Stimulated activated CD4-positive, alpha-beta T cell treated with anti-CD3 and anti-CD28 coated beads, Interleukin-1b, Interleukin-23, amount 100 ng/mL, for 24 hours (primary cell): Measurements from ENCODE around the gene SLC2A9.
"Not testable (repeated sequence)": the region's sequence is repeated elsewhere in the genome, so short reads cannot be mapped to it uniquely, and the experiment has no call there.

Experiments used
- DNase-seq, 4 experiments: peaks; one replicate each; pipeline ENCODE4 v3.0.0-alpha.2; 2020; ENCODE audit warnings: low read depth in 4 of 4, low spot score in 1 of 4

The SLC2A9 gene

GRCh38 chr4:9833421-9833820 lies 187.9 kb downstream of the SLC2A9 start:
- DNase-seq, result no peak

GRCh38 chr4:9832640-9833039 lies 188.7 kb downstream of the SLC2A9 start:
- no peak for DNase-seq

- DNase-seq, result no peak
These were observed 194.7 kb downstream of the SLC2A9 start for GRCh38 chr4:9826551-9826950.

- DNase-seq, result no peak
These were observed 196.2 kb downstream of the SLC2A9 start for GRCh38 chr4:9825049-9825448.

- no peak for DNase-seq
These were observed 201.0 kb downstream of the SLC2A9 start for GRCh38 chr4:9820343-9820742.

- DNase-seq, result no peak
These were observed 205.0 kb downstream of the SLC2A9 start for GRCh38 chr4:9816285-9816684.

- no peak for DNase-seq
These were observed 208.6 kb downstream of the SLC2A9 start for GRCh38 chr4:9812501-9813340.

- DNase-seq, result no peak
These were observed 209.5 kb downstream of the SLC2A9 start for GRCh38 chr4:9811806-9812205.

GRCh38 chr4:9808077-9808476 lies 213.2 kb downstream of the SLC2A9 start:
- no peak for DNase-seq

- no peak for DNase-seq
These were observed 216.4 kb downstream of the SLC2A9 start for GRCh38 chr4:9804918-9805317.

GRCh38 chr4:9800848-9801247 lies 220.4 kb downstream of the SLC2A9 start:
- DNase-seq, result no peak

GRCh38 chr4:9796641-9797040 lies 224.7 kb downstream of the SLC2A9 start:
- not testable (repeated sequence) for DNase-seq

GRCh38 chr4:9792381-9792780 lies 228.9 kb downstream of the SLC2A9 start:
- no peak for DNase-seq

- not testable (repeated sequence) for DNase-seq
These were observed 235.4 kb downstream of the SLC2A9 start for GRCh38 chr4:9785891-9786290.

GRCh38 chr4:9782136-9782436 lies 239.2 kb downstream of the SLC2A9 start:
- DNase-seq, result no peak

- DNase-seq, result no peak
These were observed 239.8 kb downstream of the SLC2A9 start, which contains the start of gene DRD5 for GRCh38 chr4:9781343-9782135. Gene DRD5 (plus strand): TSS chr4:9781634. CDS start chr4:9782030, 396 bp downstream.
